Endometrial microvascular endothelial cells (primary cell): ENCODE measurements around the gene PPP4R2. TPM values are rescaled to one million over a fixed set of nuclear protein-coding genes. Genes with fewer than 3 reads are reported as not detected.
"Not testable (repeated sequence)": the region's sequence is repeated elsewhere in the genome, so short reads cannot be mapped to it uniquely, and the experiment has no call there.

Experiments used
- in situ Hi-C: cut with HindIII; loops from 2 replicates; pipeline ENCODE4 v1.10.0; 2017; ENCODE audit warnings: low sequenced_read_pairs, low pct_unique_long_range_greater_than_20kb; ENCODE audit errors: inconsistent ontology term
- total RNA-seq: library from RNA; depleted of rRNA; stranded (reverse); fragments of >200 nt; gene quantifications from one replicate; pipeline ENCODE4 v1.2.3, GENCODE V29; 2015; ENCODE audit errors: inconsistent ontology term

PPP4R2 gene
- total RNA-seq, 1 donor from 2014 or later = 42.5 TPM

- in situ Hi-C loops = no loop called here
Observed at GRCh38 chr3:72973786-72974185, 22.8 kb upstream of the PPP4R2 start.

DNA sequence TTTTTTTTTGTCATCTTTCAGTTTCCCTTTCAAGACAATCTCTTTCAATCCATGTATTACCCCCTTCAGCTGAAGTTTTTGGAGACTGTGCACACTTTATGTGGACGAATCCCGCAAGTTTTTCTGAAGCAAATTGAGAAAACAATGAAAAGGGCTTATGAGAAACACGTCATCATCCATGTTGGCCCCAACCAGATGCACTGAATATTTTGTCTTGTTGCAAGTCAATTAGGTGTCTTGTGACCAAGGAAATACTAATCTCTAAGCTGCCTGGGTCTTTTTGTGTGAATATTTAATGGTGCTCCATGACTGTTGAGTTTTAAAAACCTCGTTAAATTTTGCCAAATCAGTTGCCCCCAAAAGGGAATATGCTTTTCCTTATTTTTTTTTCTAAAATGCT lies 21.7 kb upstream of the PPP4R2 start:
- in situ Hi-C loops = no loop called here

DNA sequence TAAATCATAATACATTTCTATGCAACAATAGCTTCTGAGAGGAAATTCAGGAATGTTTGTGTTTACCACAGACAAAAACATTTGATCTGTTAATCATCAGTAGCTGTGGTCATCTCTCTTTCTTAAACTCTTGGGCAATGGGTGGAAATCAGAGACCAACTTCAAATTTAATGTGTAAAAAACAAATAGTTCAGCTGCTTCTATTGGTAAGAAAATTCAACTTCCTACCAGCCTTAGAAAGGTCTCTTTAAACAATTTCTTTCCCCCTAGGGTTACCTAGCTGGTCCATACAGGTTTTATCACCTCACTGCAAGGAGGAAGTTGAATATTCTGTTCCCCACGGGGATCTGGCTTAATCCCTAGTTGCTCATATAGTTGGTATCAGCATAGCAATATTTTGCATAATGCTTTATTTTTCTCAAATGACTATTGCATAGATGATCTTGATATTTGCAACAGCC lies 20.3 kb upstream of the PPP4R2 start:
- in situ Hi-C loops = no loop called here

DNA sequence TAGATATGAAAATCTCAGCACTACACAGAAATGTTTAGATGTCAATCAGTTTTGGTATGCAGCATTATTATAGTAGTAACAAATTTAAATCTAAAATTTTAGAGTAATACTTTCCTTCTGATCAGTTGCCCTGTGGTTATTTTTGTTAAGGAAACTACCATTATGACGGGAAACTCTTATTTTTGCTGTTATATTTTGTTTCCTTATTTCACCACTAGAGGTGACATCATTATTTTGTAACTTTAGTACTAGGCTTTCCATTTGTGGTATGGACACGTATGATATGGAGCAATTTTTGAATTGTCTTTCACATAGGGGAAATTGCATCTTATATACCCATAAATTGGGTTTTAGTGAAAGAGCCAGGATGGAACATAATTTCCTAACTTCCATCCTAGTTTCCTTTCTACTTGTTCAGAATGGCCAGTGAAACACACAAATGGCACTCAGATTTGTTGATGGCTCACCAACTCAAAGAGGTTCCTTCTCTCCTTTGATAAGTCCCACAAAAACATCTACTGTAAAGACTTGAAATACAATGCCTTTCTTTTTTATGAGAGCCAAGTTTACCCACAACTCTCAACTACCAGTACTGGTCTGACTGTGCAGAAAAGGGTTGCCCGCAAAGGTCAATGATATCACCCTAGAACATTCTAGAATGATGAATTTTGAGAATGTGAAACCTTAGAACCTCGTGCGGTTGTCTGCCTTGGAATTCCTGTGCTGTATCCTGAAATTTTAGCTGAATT lies 19.4 kb upstream of the PPP4R2 start:
- in situ Hi-C loops = no loop called here

GRCh38 chr3:72982609-72983366 lies 13.8 kb upstream of the PPP4R2 start:
- in situ Hi-C loops = no loop called here

GRCh38 chr3:72985576-72985975 lies 11.0 kb upstream of the PPP4R2 start:
- in situ Hi-C loops = no loop called here

DNA sequence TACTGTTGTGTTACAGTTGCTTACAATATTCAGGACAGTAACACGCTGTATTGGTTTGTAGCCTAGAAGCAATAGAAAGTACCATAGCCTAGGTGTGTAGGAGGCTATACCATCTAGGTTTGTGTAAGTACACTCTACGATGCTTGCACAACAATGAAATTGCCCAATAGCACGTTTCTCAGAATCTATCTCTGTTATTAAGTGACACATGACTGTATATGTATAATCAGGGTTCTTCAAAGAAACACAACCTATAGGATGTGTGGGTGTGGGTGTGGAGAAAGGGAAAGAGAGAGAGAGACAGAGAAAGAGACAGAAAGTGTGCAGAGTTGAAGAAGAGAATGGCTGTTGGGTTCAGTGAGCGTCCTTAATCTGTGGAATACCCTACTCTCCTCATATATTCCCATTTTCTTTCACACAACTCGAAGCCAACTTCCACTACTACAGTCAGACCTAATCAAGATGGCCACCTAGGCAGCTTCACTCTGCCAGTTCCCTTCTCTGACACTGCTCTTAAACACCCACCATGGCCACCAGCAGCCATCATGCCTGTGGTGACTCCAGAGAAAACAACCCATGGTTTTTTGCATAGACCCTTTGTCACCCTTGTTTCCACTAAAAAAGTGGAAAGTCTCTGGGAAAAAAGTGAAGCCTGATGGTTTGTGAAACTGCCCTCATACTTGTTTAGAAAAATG lies 5.8 kb upstream of the PPP4R2 start:
- in situ Hi-C loops = no loop called here

DNA sequence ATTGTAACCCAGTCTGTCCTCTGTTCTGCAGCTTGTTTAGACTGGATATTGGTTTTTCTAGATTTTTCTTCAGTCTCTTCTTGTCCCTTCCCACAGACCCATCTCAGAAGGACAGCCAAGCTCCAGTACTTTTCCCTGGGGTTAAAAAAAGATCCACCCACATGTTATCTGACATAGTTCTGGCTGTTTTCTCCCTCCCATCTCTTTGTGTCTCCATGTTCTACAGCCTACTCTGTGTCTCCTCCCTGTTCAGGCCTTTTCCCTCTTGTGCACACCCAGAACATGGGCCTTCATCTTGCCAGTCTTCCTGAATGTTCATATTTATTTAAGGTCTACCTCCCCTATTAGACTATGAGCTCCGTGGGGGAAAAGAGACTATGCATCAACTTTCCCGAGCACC lies 5.1 kb upstream of the PPP4R2 start:
- in situ Hi-C loops = no loop called here

DNA sequence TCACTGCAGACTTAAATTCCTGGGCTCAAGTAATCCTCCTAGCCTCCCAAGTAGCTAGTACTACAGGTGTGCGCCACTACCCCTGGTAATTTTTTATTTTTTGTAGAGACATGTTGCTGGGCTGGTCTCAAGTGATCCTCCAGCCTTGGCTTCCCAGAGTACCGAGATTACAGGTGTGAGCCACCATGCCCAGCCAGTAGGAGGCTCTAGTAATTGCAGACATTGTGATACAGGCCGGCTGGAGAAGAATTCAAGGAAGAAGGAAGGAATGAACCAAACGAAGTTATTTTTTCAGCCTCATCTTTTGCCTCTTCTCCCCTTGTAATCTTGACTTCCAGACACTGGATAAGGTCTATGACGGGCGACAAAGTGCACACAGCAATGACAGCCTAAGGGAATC lies 3.2 kb upstream of the PPP4R2 start:
- in situ Hi-C loops = no loop called here

DNA sequence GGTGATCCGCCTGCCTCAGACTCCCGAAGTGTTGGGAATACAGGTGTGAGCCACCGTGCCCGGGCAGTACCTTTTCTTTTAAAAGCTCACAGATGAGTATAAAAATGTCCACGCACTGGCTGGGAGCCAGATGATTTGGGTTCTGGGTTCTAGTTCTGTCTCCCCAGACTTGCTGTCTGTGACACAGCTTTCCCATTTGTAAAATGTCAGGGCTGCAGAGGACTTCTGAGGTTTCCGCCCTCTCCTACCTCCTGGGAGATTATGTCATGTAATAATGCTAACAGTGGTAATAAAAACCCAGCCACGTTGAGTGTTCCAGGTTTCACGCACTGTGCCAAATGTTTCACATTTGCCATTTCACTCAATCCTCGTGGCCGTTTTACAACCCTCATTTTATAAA lies 1.3 kb upstream of the PPP4R2 start:
- in situ Hi-C loops = no loop called here

DNA sequence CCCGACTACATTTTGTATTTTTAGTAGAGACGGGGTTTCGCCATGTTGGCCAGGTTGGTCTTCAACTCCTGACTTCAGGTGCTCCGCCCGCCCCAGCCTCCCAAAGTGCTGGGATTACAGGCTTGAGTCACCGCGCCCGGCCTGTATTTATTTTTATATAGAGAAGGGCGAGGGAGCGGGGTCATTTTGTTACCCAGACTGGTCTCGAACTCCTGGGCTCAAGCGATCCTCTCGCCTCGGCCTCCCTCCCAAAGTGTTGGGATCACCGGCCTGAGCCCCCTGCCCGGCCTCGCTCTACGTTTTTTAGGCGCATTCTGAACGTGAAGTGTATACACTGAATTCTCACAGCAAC lies 514 bp upstream of the PPP4R2 start:
- in situ Hi-C loops = no loop called here

- in situ Hi-C loops = no loop called here
Observed at GRCh38 chr3:72997421-72997961, 880 bp downstream of the PPP4R2 start.

DNA sequence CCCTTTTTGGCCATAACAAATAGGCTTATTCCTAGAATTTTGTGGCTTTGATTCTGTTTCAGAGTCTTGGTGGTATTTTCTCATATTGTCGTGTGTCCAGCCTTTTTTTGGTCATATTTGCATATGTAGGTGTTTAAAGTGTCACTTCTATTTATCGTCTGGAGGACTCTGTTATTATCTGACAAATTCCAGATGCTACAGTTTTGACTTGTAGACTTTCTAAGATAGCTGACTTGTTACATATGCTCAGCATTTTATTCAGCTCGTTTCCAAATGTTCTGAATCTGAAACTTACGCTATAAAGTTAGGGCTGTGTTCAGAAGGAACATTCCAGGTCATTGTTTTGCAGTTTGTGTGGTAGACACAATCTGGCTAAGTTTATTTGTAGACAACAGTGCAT lies 1.9 kb downstream of the PPP4R2 start:
- in situ Hi-C loops = no loop called here

DNA sequence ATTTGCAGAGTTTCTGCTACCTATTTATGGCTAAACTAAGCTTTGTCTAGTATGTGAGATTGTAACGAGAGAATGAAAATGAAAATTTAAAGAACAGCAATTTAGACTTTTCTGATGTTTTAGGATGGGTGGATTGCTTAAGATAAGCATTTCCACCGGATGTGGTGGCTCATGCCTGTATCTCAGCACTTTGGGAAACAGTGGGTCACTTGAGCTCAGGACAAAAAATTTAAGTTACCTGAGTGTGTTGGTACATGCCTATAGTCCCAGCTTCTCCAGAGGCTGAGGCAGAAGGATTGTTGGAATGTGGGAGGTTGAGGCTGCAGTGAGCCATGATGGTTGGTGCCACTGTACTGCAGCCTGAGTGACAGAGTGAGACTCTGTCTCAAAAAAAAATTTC lies 3.3 kb downstream of the PPP4R2 start:
- in situ Hi-C loops = no loop called here

- in situ Hi-C loops = not testable (repeated sequence)
Observed at GRCh38 chr3:73003050-73003449, 6.4 kb downstream of the PPP4R2 start.

GRCh38 chr3:73004316-73004715 lies 7.7 kb downstream of the PPP4R2 start:
- in situ Hi-C loops = no loop called here

GRCh38 chr3:73007992-73008712 lies 11.5 kb downstream of the PPP4R2 start:
- in situ Hi-C loops = no loop called here

- in situ Hi-C loops = no loop called here
Observed at GRCh38 chr3:73009008-73009407, 12.4 kb downstream of the PPP4R2 start.

DNA sequence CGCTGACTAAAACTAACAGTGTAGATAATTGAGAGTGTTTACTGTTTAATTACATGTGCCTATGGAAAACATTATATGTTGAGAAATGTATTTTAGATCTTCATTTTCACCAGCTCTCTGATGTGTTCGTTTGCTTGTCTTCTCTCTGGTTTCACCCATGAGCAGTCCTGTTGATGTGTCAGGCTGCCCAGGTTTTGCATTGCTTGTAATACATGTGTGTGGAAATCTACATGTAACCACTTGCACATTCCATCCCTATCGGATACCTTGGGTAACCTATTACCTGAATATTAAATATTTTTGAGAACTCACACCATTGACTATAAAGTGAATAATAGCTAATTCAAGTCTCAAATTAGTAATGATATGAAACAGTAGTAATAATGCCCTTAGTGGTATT lies 13.1 kb downstream of the PPP4R2 start:
- in situ Hi-C loops = no loop called here
